Inferior parietal cortex (tissue), 1 donor: ENCODE results near the gene KRT6B.

Experiments
- DNase-seq: peaks from one replicate; pipeline ENCODE4 v3.0.0-alpha.2; 2016; ENCODE audit errors: extremely low spot score

The KRT6B gene

GRCh38 chr12:52436000-52436827 is 15.7 kb downstream of the KRT6B start:
- no peak for DNase-seq

GRCh38 chr12:52435659-52435999 is 16.3 kb downstream of the KRT6B start:
- DNase-seq, result no peak

- DNase-seq, result no peak
Observed at GRCh38 chr12:52434760-52435530, 17.0 kb downstream of the KRT6B start.

GRCh38 chr12:52434081-52434733 is 17.7 kb downstream of the KRT6B start, which contains the start of gene KRT75:
KRT75 (minus strand) TSS chr12:52434371; CDS start chr12:52434304, 67 bp downstream.
- no peak for DNase-seq

GRCh38 chr12:52433501-52434080 is 18.4 kb downstream of the KRT6B start:
- DNase-seq, result no peak

GRCh38 chr12:52432559-52433207 is 19.3 kb downstream of the KRT6B start:
- no peak for DNase-seq

GRCh38 chr12:52428121-52428520 is 23.8 kb downstream of the KRT6B start:
- no peak for DNase-seq

GRCh38 chr12:52427083-52427482 is 24.9 kb downstream of the KRT6B start:
- no peak for DNase-seq

- DNase-seq, result no peak
Observed at GRCh38 chr12:52426034-52426433, 25.9 kb downstream of the KRT6B start.

- no peak for DNase-seq
Observed at GRCh38 chr12:52425466-52425865, 26.5 kb downstream of the KRT6B start.

GRCh38 chr12:52423661-52424500 is 28.1 kb downstream of the KRT6B start:
- DNase-seq, result no peak

GRCh38 chr12:52423035-52423434 is 28.9 kb downstream of the KRT6B start:
- no peak for DNase-seq

GRCh38 chr12:52419656-52420055 is 32.3 kb downstream of the KRT6B start:
- DNase-seq, result no peak

- no peak for DNase-seq
Observed at GRCh38 chr12:52418576-52419110, 33.3 kb downstream of the KRT6B start.

- DNase-seq, result no peak
Observed at GRCh38 chr12:52417740-52418139, 34.2 kb downstream of the KRT6B start.

- no peak for DNase-seq
Observed at GRCh38 chr12:52416795-52417194, 35.2 kb downstream of the KRT6B start.

GRCh38 chr12:52415870-52416750 is 35.8 kb downstream of the KRT6B start:
- DNase-seq, result no peak

- no peak for DNase-seq
Observed at GRCh38 chr12:52414936-52415335, 37.0 kb downstream of the KRT6B start.

GRCh38 chr12:52413782-52414345 is 38.1 kb downstream of the KRT6B start:
- DNase-seq, result no peak
